Measurements from ENCODE around the gene ZNF446.

Gene ZNF446

DNA sequence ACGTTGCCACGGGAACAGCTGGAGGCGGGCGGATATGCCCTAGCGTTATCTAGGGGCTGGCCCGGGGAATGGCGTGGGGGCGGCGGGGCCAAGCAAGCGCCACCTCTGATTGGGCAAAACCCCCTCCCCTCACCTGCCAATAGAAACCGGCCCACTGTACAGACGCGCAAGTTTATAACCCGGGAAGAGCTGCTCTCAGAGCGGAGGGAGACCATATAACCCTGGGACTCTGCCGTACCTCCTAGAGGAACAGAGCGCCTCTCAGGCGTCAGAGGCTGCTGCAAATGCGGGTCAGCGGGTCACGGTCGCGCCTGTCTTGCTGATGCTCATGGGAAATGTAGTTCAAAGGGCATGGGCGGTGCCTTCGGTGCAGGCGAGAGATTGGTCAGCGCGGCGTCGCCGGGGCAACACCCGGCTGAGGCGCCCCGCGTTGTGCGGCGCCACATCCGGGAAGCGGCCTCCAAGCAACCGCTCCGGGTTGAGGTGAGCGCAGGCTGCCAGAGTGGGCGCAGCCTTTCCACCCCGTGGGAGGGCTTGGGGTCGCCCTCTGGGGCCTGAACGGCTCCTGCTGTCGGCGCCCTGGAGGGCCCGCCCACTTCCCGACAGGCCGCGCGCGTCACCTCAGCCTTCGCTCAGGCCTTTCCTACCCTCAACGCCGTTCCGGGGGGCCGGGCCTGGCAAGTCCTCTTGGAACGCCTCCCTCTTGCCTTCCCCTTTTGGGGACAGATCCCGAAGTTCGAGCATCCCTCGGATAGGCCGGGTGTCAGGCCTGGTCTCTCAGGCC, at the start of gene ZNF446:
Gene ZNF446, plus strand, starts transcription at position 639 of the 784 bp plus-strand sequence. CDS start 867 bp downstream, outside the sequence.
- Histone ChIP-seq H3K9me3 (ENCODE audit: control insufficient read depth, low read length) (no peaks in the 10 kb centered on the region), H3K4me3 (ENCODE audit: low read depth, low read length) (peak within 1 kb of the TSS; percentile 95), H2AFZ (peak within 1 kb of the TSS; percentile 89), H3K4me2 (ENCODE audit: low read length) (peak within 1 kb of the TSS; percentile 89), H3K27me3 (ENCODE audit: control insufficient read depth, insufficient read depth, low read length) (no peaks in the 10 kb centered on the region), H3K9ac (peak within 1 kb of the TSS; percentile 56), H3K36me3 (ENCODE audit: control insufficient read depth, insufficient read depth, low read length) (no peaks in the 10 kb centered on the region), H3K4me1 (peaks cover 16% of the 10 kb centered on the region), H3K27ac (peak within 1 kb of the TSS; percentile 91), H3K79me2 (no peaks in the 10 kb centered on the region)
- no peak for TF ChIP-seq CTCF (IDR thresholded peaks at IDR 0.05)

DNA sequence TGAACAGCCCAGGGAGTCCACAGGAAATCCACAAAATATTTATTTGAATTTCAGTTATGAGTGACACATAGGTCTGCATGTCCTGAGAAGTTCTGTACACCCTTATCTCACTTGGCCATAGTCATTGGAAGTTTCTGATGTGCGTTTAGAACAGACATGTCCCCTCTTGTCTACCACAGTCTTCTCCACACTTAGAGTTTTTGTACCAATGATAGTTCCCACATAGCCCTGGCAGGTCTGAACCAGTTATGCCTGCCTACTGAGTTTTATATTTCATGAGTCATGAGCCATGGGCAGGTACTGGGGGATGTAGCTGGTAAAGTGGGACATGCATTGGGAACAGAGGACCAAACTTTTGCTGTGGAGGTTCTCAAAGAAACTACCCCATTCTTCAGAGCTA, 47.5 kb upstream of the ZNF446 start:
- Histone ChIP-seq H3K4me2 (ENCODE audit: low read length) (no peak overlapping the region), H3K9ac (no peak overlapping the region), H3K79me2 (no peaks in the 10 kb centered on the region), H3K27me3 (ENCODE audit: control insufficient read depth, insufficient read depth, low read length) (no peaks in the 10 kb centered on the region), H3K36me3 (ENCODE audit: control insufficient read depth, insufficient read depth, low read length) (peaks cover 10% of the 10 kb centered on the region), H3K27ac (no peak overlapping the region), H3K4me1 (no peaks in the 10 kb centered on the region), H3K9me3 (ENCODE audit: control insufficient read depth, low read length) (peaks cover 17% of the 10 kb centered on the region), H3K4me3 (ENCODE audit: low read depth, low read length) (no peak overlapping the region), H2AFZ (no peak overlapping the region)
- no peak for TF ChIP-seq CTCF (IDR thresholded peaks at IDR 0.05)

- H3K9me3 ChIP-seq (ENCODE audit: control insufficient read depth, low read length): peaks cover 29% of the 10 kb centered on the region
- no peaks in the 10 kb centered on the region for H3K27me3 ChIP-seq (ENCODE audit: control insufficient read depth, insufficient read depth, low read length)
- TF ChIP-seq CTCF (IDR thresholded peaks at IDR 0.05): no peak
- H3K79me2 ChIP-seq: no peaks in the 10 kb centered on the region
- no peak overlapping the region for H3K9ac ChIP-seq
- H3K27ac ChIP-seq: no peak overlapping the region
- H3K36me3 ChIP-seq (ENCODE audit: control insufficient read depth, insufficient read depth, low read length): peaks cover 19% of the 10 kb centered on the region
- no peak overlapping the region for H3K4me3 ChIP-seq (ENCODE audit: low read depth, low read length)
- no peak overlapping the region for H3K4me2 ChIP-seq (ENCODE audit: low read length)
- H2AFZ ChIP-seq: no peak overlapping the region
- no peaks in the 10 kb centered on the region for H3K4me1 ChIP-seq
Measured at GRCh38 chr19:58429745-58430144, 46.4 kb upstream of the ZNF446 start.

DNA sequence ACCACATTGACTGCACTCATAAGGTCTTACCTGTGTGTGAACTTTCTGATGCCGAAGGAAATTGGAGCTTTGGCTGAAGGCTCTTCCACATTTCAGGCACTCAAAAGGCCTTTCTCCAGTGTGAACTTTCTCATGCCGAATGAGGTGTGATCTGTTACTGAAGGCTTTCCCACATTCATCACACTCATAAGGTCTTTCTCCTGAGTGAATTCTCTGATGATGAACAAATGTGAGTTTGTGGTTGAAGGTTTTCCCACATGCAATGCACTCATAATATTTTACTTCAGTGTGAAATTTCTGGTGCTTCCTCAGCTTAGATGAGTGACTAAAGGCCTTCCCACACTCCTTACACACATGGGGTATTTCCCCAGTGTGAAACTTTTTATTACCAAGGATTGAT, 41.9 kb upstream of the ZNF446 start:
- H3K27ac ChIP-seq: no peak overlapping the region
- peaks cover 5% of the 10 kb centered on the region for H3K4me1 ChIP-seq
- peaks cover 7% of the 10 kb centered on the region for H3K79me2 ChIP-seq
- no peak overlapping the region for H3K9ac ChIP-seq
- H3K9me3 ChIP-seq (ENCODE audit: control insufficient read depth, low read length): peaks cover 29% of the 10 kb centered on the region
- H3K27me3 ChIP-seq (ENCODE audit: control insufficient read depth, insufficient read depth, low read length): no peaks in the 10 kb centered on the region
- no peak overlapping the region for H3K4me2 ChIP-seq (ENCODE audit: low read length)
- peaks cover 30% of the 10 kb centered on the region for H3K36me3 ChIP-seq (ENCODE audit: control insufficient read depth, insufficient read depth, low read length)
- no peak overlapping the region for H2AFZ ChIP-seq
- TF ChIP-seq CTCF (IDR thresholded peaks at IDR 0.05): no peak
- no peak overlapping the region for H3K4me3 ChIP-seq (ENCODE audit: low read depth, low read length)

Data from parathyroid adenoma (tissue), 2 donors.